Head of caudate nucleus (tissue), 42 donors: ENCODE data around the gene DUS1L.

Source experiments
- DNase-seq, 42 donors: peaks; one replicate each; pipeline versions ENCODE4 v3.0.0 to v3.0.0-alpha.2; 2020 to 2021; ENCODE audit warnings: mixed read lengths in 7 of 42
- intact Hi-C: fragments of 100-400 bp; cut with DNase I; formaldehyde crosslinking; loops from one replicate; pipeline ENCODE4 v1.15.0; 2022

DUS1L gene

GRCh38 chr17:82065638-82066303, at the start of gene DUS1L:
Gene DUS1L, minus strand, starts transcription at chr17:82065804. Its CDS starts 745 bp downstream, at chr17:82065059.
- intact Hi-C loops = no loop called here
- peak in 41 of 42 donors; percentile 15 to 86 (median 71) for DNase-seq

- intact Hi-C loops = no loop called here
- no peak for DNase-seq
Measured at GRCh38 chr17:82114872-82115271, 49.3 kb upstream of the DUS1L start.

GRCh38 chr17:82114447-82114846, 48.8 kb upstream of the DUS1L start:
- no peak for DNase-seq
- intact Hi-C loops = no loop called here

- no peak for DNase-seq
- intact Hi-C loops = no loop called here
Measured at GRCh38 chr17:82113941-82114340, 48.3 kb upstream of the DUS1L start.

GRCh38 chr17:82113422-82113821, 47.8 kb upstream of the DUS1L start:
- intact Hi-C loops = no loop called here
- DNase-seq = no peak

- intact Hi-C loops = no loop called here
- no peak for DNase-seq
Measured at GRCh38 chr17:82112914-82113311, 47.3 kb upstream of the DUS1L start.

- intact Hi-C loops = no loop called here
- DNase-seq = no peak
Measured at GRCh38 chr17:82112181-82112913, 46.7 kb upstream of the DUS1L start.

- intact Hi-C loops = no loop called here
- no peak for DNase-seq
Measured at GRCh38 chr17:82110298-82110697, 44.7 kb upstream of the DUS1L start.

- DNase-seq = no peak
- intact Hi-C loops = no loop called here
Measured at GRCh38 chr17:82108961-82109475, 43.4 kb upstream of the DUS1L start.

GRCh38 chr17:82108496-82108945, 42.9 kb upstream of the DUS1L start:
- intact Hi-C loops = no loop called here
- DNase-seq = no peak

GRCh38 chr17:82108038-82108437, 42.4 kb upstream of the DUS1L start:
- DNase-seq = no peak
- intact Hi-C loops = no loop called here

GRCh38 chr17:82107341-82107860, 41.8 kb upstream of the DUS1L start:
- intact Hi-C loops = no loop called here
- no peak for DNase-seq

GRCh38 chr17:82106688-82107305, 41.2 kb upstream of the DUS1L start:
- peak in 4 of 42 donors; percentile 32 to 61 (median 38) for DNase-seq
- intact Hi-C loops = no loop called here

- intact Hi-C loops = no loop called here
- DNase-seq = peak in 8 of 42 donors; percentile 11 to 48 (median 37)
Measured at GRCh38 chr17:82105882-82106687, 40.5 kb upstream of the DUS1L start.

- intact Hi-C loops = no loop called here
- DNase-seq = no peak
Measured at GRCh38 chr17:82105417-82105881, 39.8 kb upstream of the DUS1L start.

- DNase-seq = no peak
- intact Hi-C loops = no loop called here
Measured at GRCh38 chr17:82104797-82105416, 39.3 kb upstream of the DUS1L start.

- peak in 24 of 42 donors; percentile 16 to 74 (median 50) for DNase-seq
- intact Hi-C loops = no loop called here
Measured at GRCh38 chr17:82103553-82104451, 38.2 kb upstream of the DUS1L start.
